Measurements from ENCODE around the gene UNC50.
"Not testable (repeated sequence)": the region's sequence is repeated elsewhere in the genome, so short reads cannot be mapped to it uniquely, and the experiment has no call there.

Gene UNC50

GRCh38 chr2:98608962-98609604, 694 bp downstream of the UNC50 start:
- DNase-seq (ENCODE audit: low read depth), result no peak

- no peak for DNase-seq (ENCODE audit: low read depth)
These were observed 5.8 kb downstream of the UNC50 start for GRCh38 chr2:98614024-98614739.

DNA sequence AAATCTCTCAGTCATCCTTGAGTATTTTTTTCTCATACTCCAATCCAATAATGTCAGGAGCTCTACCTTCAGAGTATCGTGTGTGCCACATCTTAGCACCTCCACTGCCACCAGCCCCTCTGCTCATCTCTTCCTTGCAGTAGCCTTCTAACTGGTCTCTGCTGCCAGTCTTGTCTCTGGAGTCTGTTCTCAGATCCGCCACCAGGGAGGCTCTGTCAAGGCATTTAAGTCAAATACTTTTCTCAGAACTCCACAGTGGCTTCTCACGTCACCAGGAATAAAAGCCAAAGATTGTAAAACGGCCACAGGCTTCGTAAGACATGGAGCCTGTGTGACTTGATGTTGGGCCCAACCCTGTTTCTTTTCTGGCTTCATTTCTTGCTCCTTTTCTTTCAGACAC, 7.1 kb downstream of the UNC50 start:
- DNase-seq (ENCODE audit: low read depth), result no peak

DNA sequence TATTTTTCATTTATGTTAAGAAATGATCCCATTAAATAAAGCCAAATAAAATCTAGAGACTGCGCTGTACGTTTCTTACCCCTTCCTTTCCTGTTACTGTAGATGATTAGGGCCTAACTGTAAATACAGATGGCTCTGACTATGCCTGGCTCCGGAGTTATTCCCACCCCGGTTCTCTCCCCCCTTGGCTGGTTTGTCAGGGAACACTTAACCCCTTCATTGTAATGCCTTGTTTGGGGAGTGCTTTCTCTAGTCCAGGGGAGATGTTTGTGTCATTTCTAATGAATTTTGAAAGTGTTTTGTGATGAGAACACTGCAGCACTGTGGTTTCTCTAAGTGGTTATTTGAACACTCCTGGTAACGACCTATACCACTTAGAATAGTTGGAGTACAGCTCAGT, 8.8 kb downstream of the UNC50 start:
- DNase-seq (ENCODE audit: low read depth), result no peak

GRCh38 chr2:98623657-98624056, 15.3 kb downstream of the UNC50 start:
- DNase-seq (ENCODE audit: low read depth), result no peak

GRCh38 chr2:98632351-98632750, 24.0 kb downstream of the UNC50 start:
- no peak for DNase-seq (ENCODE audit: low read depth)

- DNase-seq (ENCODE audit: low read depth), result no peak
These were observed 26.2 kb downstream of the UNC50 start for GRCh38 chr2:98634406-98635092.

- DNase-seq (ENCODE audit: low read depth), result no peak
These were observed 29.2 kb downstream of the UNC50 start for GRCh38 chr2:98637401-98638147.

DNA sequence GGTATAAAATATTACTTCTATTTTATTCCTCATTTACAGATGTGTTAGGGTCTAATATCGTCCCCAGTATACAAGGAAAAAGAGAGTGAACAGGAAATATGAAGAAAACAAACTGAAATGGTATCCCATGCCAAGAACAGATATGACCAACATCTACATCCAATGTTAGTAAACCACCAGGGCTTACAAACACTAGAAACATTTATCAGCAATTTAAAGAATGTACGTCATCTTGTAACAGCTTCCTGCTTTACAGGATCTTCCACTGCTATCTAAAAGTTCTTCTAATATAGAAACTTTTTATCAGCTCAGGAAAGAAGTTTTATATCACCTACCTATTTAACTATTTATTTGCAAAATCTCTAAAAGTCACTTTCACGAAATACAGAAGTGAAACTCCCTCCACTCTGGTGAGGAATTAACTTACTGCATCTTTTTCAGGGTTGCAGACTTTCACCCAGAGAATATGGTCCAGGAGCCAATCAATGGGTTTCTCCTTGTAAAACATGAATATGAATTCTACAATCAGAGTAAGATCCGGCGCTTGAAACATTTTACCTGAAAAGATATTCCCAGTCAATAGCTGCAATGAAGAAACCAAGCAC, 35.2 kb downstream of the UNC50 start:
- no peak for DNase-seq (ENCODE audit: low read depth)

DNA sequence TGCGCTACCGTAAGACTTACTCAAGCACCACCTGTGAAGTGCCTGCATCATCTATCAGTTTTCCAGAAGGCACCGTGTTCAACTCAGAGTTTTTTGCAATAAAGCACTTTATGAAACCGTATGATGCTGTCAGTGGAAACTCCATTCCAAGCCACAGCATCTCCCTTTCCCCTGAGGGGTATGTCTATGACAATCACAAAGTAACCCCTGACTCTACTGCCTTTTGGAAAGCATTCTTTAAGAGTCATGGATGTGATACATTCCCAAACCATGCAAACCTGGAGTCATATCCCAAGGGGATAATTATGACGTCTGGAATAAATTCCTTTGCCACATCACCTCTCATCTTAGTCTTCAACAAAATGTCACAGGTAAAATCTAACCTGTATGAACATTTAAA, 39.2 kb downstream of the UNC50 start:
- no peak for DNase-seq (ENCODE audit: low read depth)

GRCh38 chr2:98648451-98648850, 40.1 kb downstream of the UNC50 start:
- DNase-seq (ENCODE audit: low read depth), result no peak

GRCh38 chr2:98649135-98649991, 41.0 kb downstream of the UNC50 start:
- peak; percentile 63 for DNase-seq (ENCODE audit: low read depth)

DNA sequence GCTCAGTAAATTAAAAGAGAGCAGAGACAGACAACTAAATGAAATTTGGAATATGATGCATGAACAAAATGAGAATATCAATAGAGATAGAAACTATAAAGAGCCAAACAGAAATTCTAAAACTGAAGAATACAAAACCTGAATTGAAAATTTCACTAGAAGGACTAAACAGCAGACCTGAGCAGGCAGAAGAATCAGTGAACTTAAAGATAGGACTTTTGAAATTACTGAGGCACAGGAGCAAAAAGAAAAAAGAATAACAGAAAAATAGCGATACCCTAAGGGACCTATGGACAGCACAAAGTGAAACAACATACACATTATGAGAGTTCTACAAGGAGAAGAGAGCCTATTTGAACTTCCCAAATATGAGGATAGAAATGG, 41.6 kb downstream of the UNC50 start:
- DNase-seq (ENCODE audit: low read depth), result no peak

DNA sequence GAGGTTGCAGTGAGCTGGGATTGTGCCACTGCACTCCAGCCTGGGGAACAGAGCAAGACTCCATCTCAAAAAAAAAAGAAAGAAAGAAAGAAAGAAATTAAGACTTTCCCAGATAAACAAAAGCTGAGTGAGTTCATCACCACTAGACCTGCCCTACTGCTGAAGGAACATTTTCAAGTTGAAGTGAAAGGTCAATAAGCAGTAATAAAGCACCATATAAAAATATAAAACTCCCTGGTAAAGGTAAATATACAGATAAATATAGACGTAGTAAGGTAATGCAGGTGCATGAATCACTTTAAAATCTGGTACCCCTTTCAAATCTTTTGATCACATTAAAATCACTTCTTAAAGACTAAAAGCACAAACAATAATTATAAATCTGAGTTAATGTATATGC, 42.6 kb downstream of the UNC50 start:
- no peak for DNase-seq (ENCODE audit: low read depth)

DNA sequence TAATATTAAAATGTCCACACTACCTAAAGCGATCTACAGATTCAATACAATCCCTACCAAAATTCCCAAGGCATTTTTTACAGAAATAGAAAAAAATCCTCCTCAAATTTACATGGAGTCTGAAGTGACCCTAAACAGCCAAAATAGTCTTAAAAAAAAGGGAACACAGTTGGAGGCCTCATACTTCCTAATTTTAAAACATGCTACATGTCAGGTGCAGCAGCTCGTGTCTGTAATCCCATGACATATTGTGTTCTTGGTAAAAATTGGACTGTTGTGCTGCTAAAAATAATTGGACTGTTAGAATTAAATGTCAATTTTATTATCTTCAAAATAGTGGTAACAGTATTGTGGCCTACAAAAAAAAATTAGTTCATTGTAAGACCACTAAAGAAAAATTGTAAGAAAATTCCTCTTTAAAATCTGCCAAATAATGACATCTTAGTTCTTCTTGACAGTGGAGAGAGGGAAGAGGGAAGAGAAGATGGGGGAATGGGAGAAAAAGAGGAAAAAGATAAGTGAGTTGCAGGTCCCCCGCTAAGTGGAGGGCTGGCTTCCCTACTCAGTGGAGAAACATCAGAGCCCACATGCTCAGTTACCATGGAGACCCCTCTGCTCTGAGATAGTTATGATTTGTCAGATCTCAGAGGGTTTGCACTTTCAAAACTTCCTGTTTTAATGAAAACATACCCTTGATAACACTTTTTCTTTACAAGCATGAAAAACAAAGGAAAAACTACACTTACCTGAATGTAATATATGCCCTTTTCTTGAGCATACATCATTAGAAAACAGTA, 46.5 kb downstream of the UNC50 start:
- no peak for DNase-seq (ENCODE audit: low read depth)

DNA sequence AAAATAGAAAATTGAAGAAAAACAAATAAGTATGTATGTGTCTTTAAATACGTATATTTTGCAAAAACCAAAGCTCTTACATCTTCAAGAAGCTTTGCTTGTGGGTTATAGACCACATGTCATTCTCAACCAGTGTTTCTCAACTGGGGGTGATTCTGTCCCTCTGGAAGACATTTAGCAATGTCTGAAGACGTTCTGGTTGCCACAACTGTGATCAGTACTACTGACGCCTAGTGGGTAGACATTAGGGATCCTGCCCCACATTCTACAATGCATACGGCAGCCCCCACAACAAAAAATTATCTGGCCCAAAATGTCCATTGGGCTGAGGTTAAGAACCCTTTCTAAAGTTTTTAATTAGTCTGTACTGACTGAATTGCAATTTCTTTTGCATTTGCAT, 48.4 kb downstream of the UNC50 start:
- DNase-seq (ENCODE audit: low read depth), result no peak

- DNase-seq (ENCODE audit: low read depth), result no peak
These were observed 50.6 kb downstream of the UNC50 start for GRCh38 chr2:98658816-98659490.

DNA sequence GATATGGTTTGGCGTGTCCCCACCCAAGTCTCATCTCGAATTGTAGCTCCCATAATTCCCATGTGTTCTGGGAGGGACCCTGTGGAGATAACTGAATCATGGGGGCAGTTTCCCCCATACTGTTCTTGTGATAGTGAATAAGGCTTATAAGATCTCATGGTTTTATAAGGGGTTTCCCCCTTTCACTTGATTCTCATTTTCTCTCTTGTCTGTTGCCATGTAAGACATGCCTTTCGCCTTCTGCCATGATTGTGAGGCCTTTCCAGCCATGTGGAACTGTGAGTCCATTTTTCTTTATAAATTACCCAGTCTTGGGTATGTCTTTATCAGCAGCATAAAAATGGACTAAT, 51.1 kb downstream of the UNC50 start:
- DNase-seq (ENCODE audit: low read depth), result not testable (repeated sequence)

- no peak for DNase-seq (ENCODE audit: low read depth)
These were observed 55.2 kb downstream of the UNC50 start for GRCh38 chr2:98663511-98664090.

DNA sequence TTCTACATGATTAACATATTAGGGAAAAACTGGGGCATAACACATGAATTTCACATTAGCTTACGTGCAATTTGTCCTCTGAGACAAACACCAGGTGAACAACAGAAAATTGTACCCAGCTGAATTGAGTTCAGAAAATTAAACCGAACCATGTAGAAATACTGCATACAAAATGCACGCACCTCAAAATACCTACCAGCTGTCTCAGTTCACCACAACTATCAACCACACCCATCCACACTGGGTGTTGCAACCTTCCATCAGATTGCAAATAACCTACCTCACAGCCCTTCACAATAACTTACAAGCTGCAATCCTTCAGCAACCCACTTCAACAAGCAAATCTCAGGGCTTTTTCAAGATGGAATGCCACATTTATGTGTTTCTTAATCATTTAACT, 55.9 kb downstream of the UNC50 start:
- DNase-seq (ENCODE audit: low read depth), result no peak
